Activated T-cell treated with anti-CD3 and anti-CD28 coated beads, Interleukin-2, amount 50 U/mL, for 24 hours (primary cell): ENCODE measurements around the gene AMD1.
"Not testable (repeated sequence)": the region's sequence is repeated elsewhere in the genome, so short reads cannot be mapped to it uniquely, and the experiment has no call there.

Source experiments
- DNase-seq: peaks from one replicate; pipeline ENCODE4 v3.0.0-alpha.2; 2020
- H3K27ac Mint-ChIP-seq: 2 replicates; pipeline ENCODE4 v1.8.0; 2020; ENCODE audit warnings: mild to moderate bottlenecking, mixed read lengths
- H3K27me3 Mint-ChIP-seq: 2 replicates; pipeline ENCODE4 v1.8.0; 2020; ENCODE audit warnings: mixed read lengths
- H3K36me3 Mint-ChIP-seq: 2 replicates; pipeline ENCODE4 v1.8.0; 2020; ENCODE audit warnings: low read depth, mixed read lengths
- H3K4me1 Mint-ChIP-seq: 2 replicates; pipeline ENCODE4 v1.8.0; 2020; ENCODE audit warnings: low read depth, mixed read lengths
- H3K4me3 Mint-ChIP-seq: 2 replicates; pipeline ENCODE4 v1.8.0; 2020; ENCODE audit warnings: mild to moderate bottlenecking, moderate library complexity, mixed read lengths
- H3K9me3 Mint-ChIP-seq: 2 replicates; pipeline ENCODE4 v1.8.0; 2020; ENCODE audit warnings: mixed read lengths

The AMD1 gene

GRCh38 chr6:110886555-110887167 is 12.1 kb downstream of the AMD1 start:
- peak overlapping the region; percentile 81 for H3K27ac Mint-ChIP-seq
- no peak overlapping the region for H3K4me3 Mint-ChIP-seq
- no peaks in the 10 kb centered on the region for H3K9me3 Mint-ChIP-seq
- H3K36me3 Mint-ChIP-seq, result peaks cover 80% of the 10 kb centered on the region
- no peak for DNase-seq
- H3K4me1 Mint-ChIP-seq, result peaks cover 69% of the 10 kb centered on the region
- H3K27me3 Mint-ChIP-seq, result no peaks in the 10 kb centered on the region

- Mint-ChIP-seq H3K4me1 (peaks cover 33% of the 10 kb centered on the region), H3K9me3 (no peaks in the 10 kb centered on the region)
These were observed 15.7 kb downstream of the AMD1 start for GRCh38 chr6:110890288-110890687.

GRCh38 chr6:110895907-110896608 is 21.5 kb downstream of the AMD1 start:
- Mint-ChIP-seq H3K9me3 (no peaks in the 10 kb centered on the region), H3K36me3 (peaks cover 94% of the 10 kb centered on the region), H3K27ac (no peak overlapping the region)

More at GRCh38 chr6:110890288-110890687, 15.7 kb downstream of the AMD1 start:
- Mint-ChIP-seq H3K36me3 (peaks cover 84% of the 10 kb centered on the region), H3K27me3 (no peaks in the 10 kb centered on the region), H3K4me3 (no peak overlapping the region), H3K27ac (peak overlapping the region; percentile 74)
- no peak for DNase-seq

GRCh38 chr6:110897433-110897832 is 22.8 kb downstream of the AMD1 start:
- Mint-ChIP-seq H3K36me3 (peaks cover 83% of the 10 kb centered on the region), H3K27ac (no peak overlapping the region), H3K27me3 (no peaks in the 10 kb centered on the region), H3K9me3 (no peaks in the 10 kb centered on the region), H3K4me1 (peaks cover 11% of the 10 kb centered on the region), H3K4me3 (no peak overlapping the region)
- DNase-seq, result no peak

More at GRCh38 chr6:110895907-110896608, 21.5 kb downstream of the AMD1 start:
- Mint-ChIP-seq H3K4me3 (no peak overlapping the region), H3K27me3 (no peaks in the 10 kb centered on the region), H3K4me1 (peaks cover 11% of the 10 kb centered on the region)
- no peak for DNase-seq

GRCh38 chr6:110898111-110898510 is 23.5 kb downstream of the AMD1 start:
- Mint-ChIP-seq H3K4me1 (peaks cover 11% of the 10 kb centered on the region), H3K36me3 (peaks cover 77% of the 10 kb centered on the region), H3K4me3 (no peak overlapping the region), H3K27me3 (no peaks in the 10 kb centered on the region), H3K9me3 (peaks cover under 1% of the 10 kb centered on the region), H3K27ac (peak overlapping the region; percentile 16)
- DNase-seq, result no peak

GRCh38 chr6:110900028-110900598 is 25.5 kb downstream of the AMD1 start:
- Mint-ChIP-seq H3K36me3 (peaks cover 76% of the 10 kb centered on the region), H3K27ac (no peak overlapping the region), H3K4me3 (no peak overlapping the region), H3K27me3 (no peaks in the 10 kb centered on the region), H3K4me1 (peaks cover 11% of the 10 kb centered on the region), H3K9me3 (peaks cover 16% of the 10 kb centered on the region)
- no peak for DNase-seq

- H3K27me3 Mint-ChIP-seq, H3K4me3 Mint-ChIP-seq, H3K4me1 Mint-ChIP-seq, H3K27ac Mint-ChIP-seq, DNase-seq: not testable (repeated sequence)
- H3K36me3 Mint-ChIP-seq, result peaks cover 64% of the 10 kb centered on the region
- H3K9me3 Mint-ChIP-seq, result peaks cover 27% of the 10 kb centered on the region
These were observed 27.0 kb downstream of the AMD1 start for GRCh38 chr6:110901601-110902000.

- Mint-ChIP-seq H3K36me3 (peaks cover 59% of the 10 kb centered on the region), H3K4me3 (no peak overlapping the region), H3K27me3 (no peaks in the 10 kb centered on the region), H3K9me3 (peaks cover 31% of the 10 kb centered on the region), H3K27ac (peak overlapping the region; percentile 0), H3K4me1 (peaks cover 6% of the 10 kb centered on the region)
- no peak for DNase-seq
These were observed 27.5 kb downstream of the AMD1 start for GRCh38 chr6:110902091-110902490.

- H3K27me3 Mint-ChIP-seq, H3K27ac Mint-ChIP-seq, H3K4me3 Mint-ChIP-seq, H3K4me1 Mint-ChIP-seq, DNase-seq: not testable (repeated sequence)
- Mint-ChIP-seq H3K36me3 (peaks cover 22% of the 10 kb centered on the region), H3K9me3 (peaks cover 44% of the 10 kb centered on the region)
These were observed 31.7 kb downstream of the AMD1 start for GRCh38 chr6:110906273-110906672.

GRCh38 chr6:110930781-110931180 is 56.2 kb downstream of the AMD1 start:
- H3K4me3 Mint-ChIP-seq, result no peak overlapping the region
- H3K9me3 Mint-ChIP-seq, result no peaks in the 10 kb centered on the region
- no peak for DNase-seq
- H3K27me3 Mint-ChIP-seq, result no peaks in the 10 kb centered on the region
- no peak overlapping the region for H3K27ac Mint-ChIP-seq
- no peaks in the 10 kb centered on the region for H3K36me3 Mint-ChIP-seq
- peaks cover 6% of the 10 kb centered on the region for H3K4me1 Mint-ChIP-seq

- no peak for DNase-seq
These were observed 59.3 kb downstream of the AMD1 start for GRCh38 chr6:110933912-110934311.

GRCh38 chr6:110934381-110934898 is 59.9 kb downstream of the AMD1 start:
- H3K9me3 Mint-ChIP-seq, result no peaks in the 10 kb centered on the region

More at GRCh38 chr6:110933912-110934311, 59.3 kb downstream of the AMD1 start:
- H3K27me3 Mint-ChIP-seq, result no peaks in the 10 kb centered on the region
- H3K9me3 Mint-ChIP-seq, result no peaks in the 10 kb centered on the region
- H3K4me1 Mint-ChIP-seq, result peaks cover 6% of the 10 kb centered on the region
- no peak overlapping the region for H3K27ac Mint-ChIP-seq
- H3K36me3 Mint-ChIP-seq, result no peaks in the 10 kb centered on the region
- no peak overlapping the region for H3K4me3 Mint-ChIP-seq

GRCh38 chr6:110935171-110935570 is 60.6 kb downstream of the AMD1 start:
- Mint-ChIP-seq H3K4me1 (peaks cover 7% of the 10 kb centered on the region), H3K9me3 (no peaks in the 10 kb centered on the region), H3K4me3 (no peak overlapping the region), H3K27me3 (no peaks in the 10 kb centered on the region), H3K27ac (no peak overlapping the region), H3K36me3 (no peaks in the 10 kb centered on the region)
- no peak for DNase-seq

More at GRCh38 chr6:110934381-110934898, 59.9 kb downstream of the AMD1 start:
- Mint-ChIP-seq H3K4me1 (peaks cover 10% of the 10 kb centered on the region), H3K36me3 (no peaks in the 10 kb centered on the region), H3K27ac (no peak overlapping the region), H3K27me3 (no peaks in the 10 kb centered on the region), H3K4me3 (no peak overlapping the region)
- no peak for DNase-seq

- no peaks in the 10 kb centered on the region for H3K27me3 Mint-ChIP-seq
- no peak for DNase-seq
- peaks cover 4% of the 10 kb centered on the region for H3K4me1 Mint-ChIP-seq
- no peak overlapping the region for H3K27ac Mint-ChIP-seq
- H3K36me3 Mint-ChIP-seq, result no peaks in the 10 kb centered on the region
- H3K9me3 Mint-ChIP-seq, result no peaks in the 10 kb centered on the region
- H3K4me3 Mint-ChIP-seq, result no peak overlapping the region
These were observed 63.6 kb downstream of the AMD1 start for GRCh38 chr6:110938171-110938570.
